MM.1S (cell line): ENCODE measurements around the gene ARPC5.

Experiments
- DNase-seq: peaks from one replicate; pipeline ENCODE4 v3.0.0-alpha.2; 2015
- H2AFZ ChIP-seq: fragments of 300-600 bp; sonication (generic); 2 replicates; pipeline ENCODE4 v1.6.0; 2016; ENCODE audit warnings: antibody characterized with exemption, low read length
- H3F3A ChIP-seq: fragments of 300-600 bp; sonication (generic); 2 replicates; pipeline ENCODE4 v1.6.1; 2016; ENCODE audit warnings: mild to moderate bottlenecking, antibody characterized with exemption, low read length, moderate library complexity, mixed read lengths; ENCODE audit not compliant: insufficient read depth
- H3K27ac ChIP-seq: fragments of 300-600 bp; sonication (generic); 2 replicates; pipeline ENCODE4 v1.5.1; 2016; ENCODE audit warnings: mild to moderate bottlenecking, low read length
- H3K27me3 ChIP-seq: fragments of 300-600 bp; sonication (generic); replicated peaks from 2 replicates; pipeline ENCODE4 v1.6.0; 2016; ENCODE audit warnings: low read length; ENCODE audit not compliant: insufficient read depth
- H3K36me3 ChIP-seq: fragments of 300-600 bp; sonication (generic); replicated peaks from 2 replicates; pipeline ENCODE4 v1.6.1; 2016; ENCODE audit warnings: mild to moderate bottlenecking, low read length, mixed read lengths; ENCODE audit not compliant: insufficient read depth
- H3K4me1 ChIP-seq: fragments of 300-600 bp; sonication (generic); 2 replicates; pipeline ENCODE4 v1.6.1; 2016; ENCODE audit warnings: low read length, mixed read lengths
- H3K4me2 ChIP-seq: fragments of 300-600 bp; sonication (generic); 2 replicates; pipeline ENCODE4 v1.6.0; 2016; ENCODE audit warnings: low read depth, low read length
- H3K4me3 ChIP-seq: fragments of 300-600 bp; sonication (generic); 2 replicates; pipeline ENCODE4 v1.5.1; 2016; ENCODE audit warnings: low read length, mixed read lengths
- H3K79me2 ChIP-seq: fragments of 300-600 bp; sonication (generic); 2 replicates; pipeline ENCODE4 v1.6.1; 2016; ENCODE audit warnings: mixed run types, low read length, mixed read lengths
- H3K9ac ChIP-seq: fragments of 300-600 bp; sonication (generic); 2 replicates; pipeline ENCODE4 v1.6.1; 2016; ENCODE audit warnings: low read length, mixed read lengths
- H3K9me2 ChIP-seq: fragments of 300-600 bp; sonication (generic); replicated peaks from 2 replicates; pipeline ENCODE4 v1.6.1; 2016; ENCODE audit warnings: mild to moderate bottlenecking, low read length, mixed read lengths; ENCODE audit not compliant: insufficient read depth
- H3K9me3 ChIP-seq: fragments of 300-600 bp; sonication (generic); replicated peaks from 2 replicates; pipeline ENCODE4 v1.6.1; 2016; ENCODE audit warnings: mild to moderate bottlenecking, low read length, mixed read lengths; ENCODE audit not compliant: insufficient read depth
- H4K20me1 ChIP-seq: fragments of 300-600 bp; sonication (generic); 2 replicates; pipeline ENCODE4 v1.6.1; 2016; ENCODE audit warnings: mild to moderate bottlenecking, low read length, moderate library complexity, mixed read lengths; ENCODE audit not compliant: insufficient read depth
- EZH2 ChIP-seq: fragments of 300-600 bp; sonication (generic); optimal IDR thresholded peaks from 2 replicates; pipeline ENCODE3; 2017; ENCODE audit warnings: low read depth, mild to moderate bottlenecking, antibody characterized with exemption, low read length, mixed read lengths
- EZH2phosphoT487 ChIP-seq: fragments of 300-600 bp; sonication (generic); IDR thresholded peaks from 2 replicates; pipeline ENCODE4 v1.6.1; 2018; ENCODE audit warnings: antibody characterized with exemption, low read length
- TF ChIP-seq, protein P1 (sequence below): fragments of 300-600 bp; sonication (generic); IDR thresholded peaks from 2 replicates; pipeline ENCODE4 v1.5.1; 2016; ENCODE audit warnings: antibody characterized with exemption, low read length, mixed read lengths

Gene ARPC5

DNA sequence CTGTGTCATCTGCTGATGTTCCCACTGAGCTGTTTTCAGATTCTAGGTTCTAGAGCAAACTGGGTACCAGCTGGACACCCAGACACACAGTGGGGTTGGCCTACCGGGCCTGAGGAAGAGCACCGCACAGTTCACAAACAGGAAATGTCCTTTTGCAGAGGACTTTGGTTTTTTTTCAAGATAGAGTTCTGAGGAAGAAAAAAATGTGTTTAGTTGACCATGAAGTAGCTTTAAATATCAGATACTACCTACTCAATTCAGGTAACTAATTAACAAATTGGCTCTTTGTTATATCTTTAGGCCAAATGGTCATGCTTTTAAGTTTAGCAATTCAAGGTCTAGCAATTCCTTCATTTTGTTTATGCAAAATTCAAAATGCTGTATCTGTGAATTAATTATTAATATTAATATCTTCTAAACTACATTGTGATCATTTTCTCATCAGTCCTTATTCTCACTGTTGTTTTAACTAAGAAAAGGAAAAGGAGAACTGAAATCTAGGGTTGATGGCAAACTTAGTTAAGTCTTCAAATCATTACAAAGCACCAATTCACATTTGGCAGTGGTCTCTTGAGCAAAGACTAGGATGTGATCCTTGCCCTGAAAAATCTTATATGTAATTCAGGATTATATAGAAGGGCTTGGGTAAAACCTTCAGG is 28.1 kb downstream of the ARPC5 start:
- no peak for TF ChIP-seq EZH2
- TF ChIP-seq, protein P1, sequence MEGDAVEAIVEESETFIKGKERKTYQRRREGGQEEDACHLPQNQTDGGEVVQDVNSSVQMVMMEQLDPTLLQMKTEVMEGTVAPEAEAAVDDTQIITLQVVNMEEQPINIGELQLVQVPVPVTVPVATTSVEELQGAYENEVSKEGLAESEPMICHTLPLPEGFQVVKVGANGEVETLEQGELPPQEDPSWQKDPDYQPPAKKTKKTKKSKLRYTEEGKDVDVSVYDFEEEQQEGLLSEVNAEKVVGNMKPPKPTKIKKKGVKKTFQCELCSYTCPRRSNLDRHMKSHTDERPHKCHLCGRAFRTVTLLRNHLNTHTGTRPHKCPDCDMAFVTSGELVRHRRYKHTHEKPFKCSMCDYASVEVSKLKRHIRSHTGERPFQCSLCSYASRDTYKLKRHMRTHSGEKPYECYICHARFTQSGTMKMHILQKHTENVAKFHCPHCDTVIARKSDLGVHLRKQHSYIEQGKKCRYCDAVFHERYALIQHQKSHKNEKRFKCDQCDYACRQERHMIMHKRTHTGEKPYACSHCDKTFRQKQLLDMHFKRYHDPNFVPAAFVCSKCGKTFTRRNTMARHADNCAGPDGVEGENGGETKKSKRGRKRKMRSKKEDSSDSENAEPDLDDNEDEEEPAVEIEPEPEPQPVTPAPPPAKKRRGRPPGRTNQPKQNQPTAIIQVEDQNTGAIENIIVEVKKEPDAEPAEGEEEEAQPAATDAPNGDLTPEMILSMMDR = no peak
- no peak for TF ChIP-seq EZH2phosphoT487
- Histone ChIP-seq H3K9ac (no peak overlapping the region), H3K9me2 (no peaks in the 10 kb centered on the region), H3K36me3 (no peaks in the 10 kb centered on the region), H3K79me2 (no peaks in the 10 kb centered on the region), H3F3A (no peaks in the 10 kb centered on the region), H3K4me2 (no peak overlapping the region), H3K27ac (peak overlapping the region; percentile 3; the same call in 1 of the 2 replicates), H4K20me1 (no peaks in the 10 kb centered on the region), H3K4me3 (no peak overlapping the region), H3K4me1 (peaks cover 18% of the 10 kb centered on the region), H2AFZ (0 out of 2 replicates have a peak overlapping the region, but pooled peaks have one; percentile 7), H3K9me3 (no peaks in the 10 kb centered on the region), H3K27me3 (no peaks in the 10 kb centered on the region)
- no peak for DNase-seq

DNA sequence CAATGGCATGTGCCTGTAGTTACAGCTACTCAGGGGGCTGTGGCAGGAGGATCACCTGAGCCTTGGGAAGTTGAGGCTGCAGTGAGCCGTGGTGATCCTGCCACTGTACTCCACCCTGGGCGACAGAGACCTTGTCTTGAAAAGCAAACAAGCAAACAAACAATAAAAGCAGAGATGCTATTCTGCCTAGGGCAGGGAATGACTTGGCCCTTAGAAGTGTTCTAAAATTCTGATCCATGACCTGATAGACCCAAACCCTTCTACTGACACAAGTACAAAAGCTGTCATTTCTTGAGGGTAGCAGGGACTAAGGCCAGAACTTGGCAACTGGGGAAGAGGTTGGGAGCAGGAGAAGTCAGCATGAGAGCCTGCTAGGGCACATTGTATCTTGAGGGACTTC is 29.7 kb downstream of the ARPC5 start:
- no peak overlapping the region for H3K4me2 ChIP-seq

DNA sequence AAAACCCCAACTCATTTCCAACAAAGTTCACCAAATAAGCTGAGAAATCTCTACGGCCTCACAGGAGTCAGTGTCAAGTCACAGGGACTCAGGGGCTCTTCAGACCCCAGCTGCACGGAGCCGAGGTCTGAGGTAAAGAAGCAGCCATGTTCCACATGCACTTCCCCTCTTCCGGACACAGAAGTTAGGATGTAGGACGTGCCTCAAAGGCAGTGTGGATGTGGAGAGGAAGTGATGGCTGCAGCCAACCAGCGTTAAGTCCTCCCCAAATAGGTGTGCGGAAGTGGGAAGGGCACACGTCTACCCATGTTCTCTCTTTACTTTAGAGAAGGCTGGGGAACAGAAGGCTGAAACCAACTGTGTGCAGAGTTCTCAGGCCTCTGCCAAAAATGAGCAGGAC is 30.8 kb downstream of the ARPC5 start:
- no peak overlapping the region for H2AFZ ChIP-seq
- no peaks in the 10 kb centered on the region for H3K79me2 ChIP-seq
- no peaks in the 10 kb centered on the region for H3K36me3 ChIP-seq
- peaks cover 18% of the 10 kb centered on the region for H3K4me1 ChIP-seq
- H3K27me3 ChIP-seq = no peaks in the 10 kb centered on the region
- DNase-seq = no peak
- H3K9me2 ChIP-seq = no peaks in the 10 kb centered on the region
- TF ChIP-seq EZH2 = no peak
- TF ChIP-seq, protein P1 = no peak
- no peak for TF ChIP-seq EZH2phosphoT487
- H3K27ac ChIP-seq = no peak overlapping the region
- no peak overlapping the region for H3K4me3 ChIP-seq
- no peak overlapping the region for H3K4me2 ChIP-seq
- no peak overlapping the region for H3K9ac ChIP-seq
- no peaks in the 10 kb centered on the region for H3F3A ChIP-seq
- no peaks in the 10 kb centered on the region for H4K20me1 ChIP-seq
- no peaks in the 10 kb centered on the region for H3K9me3 ChIP-seq

More for the DNA sequence above, 29.7 kb downstream of the ARPC5 start:
- no peaks in the 10 kb centered on the region for H3K27me3 ChIP-seq
- H3K9ac ChIP-seq = no peak overlapping the region
- H3K79me2 ChIP-seq = no peaks in the 10 kb centered on the region
- H2AFZ ChIP-seq = no peak overlapping the region
- H3K4me3 ChIP-seq = no peak overlapping the region
- H4K20me1 ChIP-seq = no peaks in the 10 kb centered on the region
- H3K9me2 ChIP-seq = no peaks in the 10 kb centered on the region
- no peak for DNase-seq
- H3K4me1 ChIP-seq = peaks cover 18% of the 10 kb centered on the region
- no peaks in the 10 kb centered on the region for H3F3A ChIP-seq
- no peaks in the 10 kb centered on the region for H3K9me3 ChIP-seq
- H3K36me3 ChIP-seq = no peaks in the 10 kb centered on the region
- H3K27ac ChIP-seq = no peak overlapping the region
- TF ChIP-seq, protein P1 = no peak
- TF ChIP-seq EZH2phosphoT487 (no peak), EZH2 (no peak)
